HG03039 (cell line): ENCODE data around the gene CHST3.

ENCODE experiments used
- ATAC-seq: cut with Tn5 transposase; IDR thresholded peaks from one replicate; pipeline ENCODE4 v1.9.1; 2021; ENCODE audit warnings: mild to moderate bottlenecking, moderate library complexity; ENCODE audit not compliant: unreplicated experiment

Gene CHST3

GRCh38 chr10:72009051-72009424 lies 44.8 kb downstream of the CHST3 start:
- no peak for ATAC-seq

DNA sequence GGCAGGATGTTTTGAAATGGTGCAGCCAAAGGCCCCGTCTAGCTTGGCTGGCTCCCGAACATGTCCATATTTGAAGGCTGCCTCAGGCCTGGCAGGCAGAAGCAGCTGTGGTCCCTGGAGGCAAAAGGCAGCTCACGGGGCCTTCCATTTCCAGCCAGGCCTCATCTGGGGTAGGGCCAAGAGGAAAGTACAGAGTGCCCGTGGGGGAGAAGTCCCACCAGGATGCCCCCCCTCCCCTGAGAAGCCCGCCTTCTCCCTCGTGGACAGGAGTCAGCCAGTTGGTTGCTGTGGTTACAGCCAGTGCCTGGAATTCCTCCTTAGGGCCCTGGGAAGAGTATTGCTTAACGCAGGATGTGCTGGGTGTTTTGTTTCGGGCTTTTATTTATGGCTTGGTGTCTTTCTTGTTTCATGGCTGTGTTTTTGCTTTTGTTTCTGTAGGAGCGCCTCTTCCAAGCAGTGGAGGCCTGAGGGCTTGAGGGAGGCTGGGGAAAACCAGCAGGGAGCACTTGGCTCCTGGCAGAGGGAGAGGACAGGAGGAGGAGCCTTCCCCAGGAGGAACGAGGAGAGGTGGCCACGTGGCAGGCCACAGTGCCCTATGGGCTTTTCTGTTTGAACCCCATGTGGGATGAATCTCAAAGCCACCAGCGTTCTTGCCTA lies 45.4 kb downstream of the CHST3 start:
- no peak for ATAC-seq

DNA sequence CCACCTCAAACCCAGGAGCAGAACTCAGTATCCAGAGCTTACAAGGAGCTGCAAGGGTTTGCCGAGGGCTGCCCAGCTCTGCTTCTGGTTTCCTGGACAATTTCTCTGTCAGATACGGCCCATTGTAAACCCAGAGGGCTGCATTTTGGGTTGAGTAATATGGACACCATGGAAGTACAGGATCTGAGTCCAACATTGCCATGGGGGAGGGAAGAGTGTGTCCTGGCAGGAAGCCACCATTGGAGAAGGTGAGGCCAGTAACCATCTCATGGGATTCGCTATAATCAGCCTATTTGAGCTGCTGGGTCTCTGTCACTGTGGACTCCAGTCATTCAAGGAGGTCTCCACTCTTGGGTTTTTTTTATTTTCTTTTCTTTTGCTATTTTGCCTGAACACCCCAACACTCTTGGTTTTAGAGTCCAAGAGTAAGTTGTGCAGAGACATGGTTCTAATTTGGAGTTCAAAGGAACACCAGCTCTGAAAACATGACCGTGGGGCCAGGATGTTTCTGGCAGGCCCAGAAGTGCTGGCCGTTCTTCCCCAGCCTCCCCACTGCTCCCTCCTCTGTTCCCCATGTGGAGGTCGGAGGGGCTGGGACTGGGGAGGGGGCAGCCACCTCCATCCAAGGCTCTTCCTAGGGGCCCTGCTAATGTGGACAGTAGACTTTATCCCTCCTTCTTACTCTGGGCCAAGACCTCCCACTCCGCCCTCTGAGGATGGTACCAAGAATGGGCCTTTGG lies 46.2 kb downstream of the CHST3 start:
- no peak for ATAC-seq

GRCh38 chr10:72011016-72011415 lies 46.8 kb downstream of the CHST3 start:
- ATAC-seq = no peak

DNA sequence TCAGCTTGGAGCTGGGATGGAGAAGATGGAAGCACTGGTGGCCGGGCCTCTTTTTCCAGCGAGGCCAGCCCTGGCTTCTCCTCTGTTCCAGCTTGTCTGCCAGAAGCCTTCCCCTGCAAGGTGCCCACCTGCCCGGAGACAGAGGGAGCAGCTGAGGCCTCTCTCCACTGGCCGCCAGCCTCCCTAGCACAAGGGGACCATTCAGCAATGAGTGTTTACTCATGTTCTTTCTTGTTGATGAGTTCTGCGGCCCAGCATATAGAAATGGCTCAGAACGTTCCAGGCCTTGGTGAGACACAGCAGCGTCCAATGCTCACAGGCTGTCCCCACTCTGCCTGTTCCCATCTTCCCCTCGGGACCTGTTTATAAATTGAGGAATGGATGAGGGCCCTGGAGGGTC lies 47.3 kb downstream of the CHST3 start:
- ATAC-seq = no peak

- no peak for ATAC-seq
Observed at GRCh38 chr10:72011976-72012512, 47.8 kb downstream of the CHST3 start.

DNA sequence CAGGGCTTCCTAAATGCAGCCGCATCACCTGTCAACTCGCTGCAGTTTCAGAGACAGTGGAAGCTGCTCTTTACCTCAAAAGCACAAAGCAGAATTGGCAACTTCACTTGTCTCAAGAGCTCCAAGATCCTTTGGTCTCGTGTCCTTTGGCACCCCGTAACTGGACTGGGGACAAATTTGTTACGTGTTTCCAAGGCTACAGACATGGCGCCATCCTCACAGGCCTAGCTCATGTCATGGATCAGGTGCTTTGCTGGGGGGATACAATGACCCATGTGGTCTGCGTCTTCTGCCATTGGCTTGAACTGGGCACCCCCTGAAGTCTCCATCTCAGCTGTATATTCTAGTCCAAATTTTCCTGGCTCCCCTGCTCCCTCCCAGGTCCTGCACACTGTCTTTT lies 48.6 kb downstream of the CHST3 start:
- no peak for ATAC-seq

GRCh38 chr10:72013202-72013945 lies 49.2 kb downstream of the CHST3 start:
- no peak for ATAC-seq

GRCh38 chr10:72014197-72014596 lies 50.0 kb downstream of the CHST3 start:
- ATAC-seq = no peak

- ATAC-seq = no peak
Observed at GRCh38 chr10:72014785-72015480, 50.7 kb downstream of the CHST3 start.

DNA sequence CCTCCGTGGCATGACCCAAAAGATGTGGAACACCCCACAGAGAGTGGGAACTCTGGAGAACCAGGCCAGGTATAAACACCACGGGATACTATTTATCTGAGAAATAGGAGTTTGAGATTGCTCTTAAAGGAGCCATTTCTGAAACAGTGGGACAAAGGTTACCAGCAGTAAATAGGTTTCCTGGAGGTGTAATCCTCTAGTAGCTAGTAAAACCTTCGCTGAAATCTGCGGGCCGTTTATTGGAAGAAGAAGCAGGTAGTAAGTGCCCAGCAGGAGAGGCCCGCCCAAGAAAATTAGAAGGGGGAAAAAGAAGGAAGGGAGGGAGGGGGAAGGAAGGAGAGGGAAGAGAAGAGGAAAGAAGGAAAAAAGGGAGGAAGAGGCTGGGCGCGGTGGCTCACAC lies 51.6 kb downstream of the CHST3 start:
- ATAC-seq = no peak

GRCh38 chr10:72016608-72017300 lies 52.6 kb downstream of the CHST3 start:
- ATAC-seq = no peak

GRCh38 chr10:72019085-72019876 lies 55.1 kb downstream of the CHST3 start:
- no peak for ATAC-seq

DNA sequence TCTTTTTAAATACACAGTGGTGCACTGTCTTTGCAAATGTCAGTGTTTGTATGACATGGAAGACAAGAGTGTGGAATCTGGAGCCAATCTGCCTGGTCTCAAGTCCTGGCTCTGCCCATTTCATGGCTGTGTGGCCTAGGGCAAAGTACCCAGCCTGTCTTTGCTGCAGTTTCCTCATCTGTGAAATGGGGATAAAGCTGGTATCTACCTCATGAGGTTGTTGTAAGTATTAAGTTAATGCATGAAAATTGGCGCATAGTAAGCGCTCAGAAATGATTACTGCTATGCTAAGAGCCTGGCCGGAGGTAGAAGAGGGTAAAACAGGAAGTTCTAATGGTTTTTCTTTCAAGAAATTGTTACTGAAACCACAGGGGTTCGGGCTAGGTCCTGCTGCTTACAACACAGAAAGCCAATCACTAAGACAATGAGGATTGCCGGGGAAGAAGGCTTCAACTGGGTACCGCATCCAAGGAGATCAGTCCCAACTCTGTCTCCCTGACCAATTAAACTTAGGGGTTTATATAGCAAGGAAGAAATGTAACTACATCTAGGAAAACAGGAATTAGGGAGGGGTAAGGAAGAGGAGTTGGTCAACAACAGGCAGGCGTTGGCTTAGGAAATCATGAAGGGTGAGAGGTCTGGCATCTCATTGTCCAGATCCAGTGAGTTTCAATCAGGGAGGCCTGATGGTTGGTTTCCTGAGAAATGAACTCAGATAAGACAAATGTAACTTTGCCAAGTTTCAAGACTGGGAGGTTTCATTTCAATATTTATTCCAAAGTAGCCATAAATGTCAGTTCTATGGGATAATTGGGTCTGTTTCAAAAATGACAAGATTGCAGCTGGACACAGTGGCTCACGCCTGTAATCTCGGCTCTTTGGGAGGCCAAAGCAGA lies 57.0 kb downstream of the CHST3 start:
- ATAC-seq = no peak

DNA sequence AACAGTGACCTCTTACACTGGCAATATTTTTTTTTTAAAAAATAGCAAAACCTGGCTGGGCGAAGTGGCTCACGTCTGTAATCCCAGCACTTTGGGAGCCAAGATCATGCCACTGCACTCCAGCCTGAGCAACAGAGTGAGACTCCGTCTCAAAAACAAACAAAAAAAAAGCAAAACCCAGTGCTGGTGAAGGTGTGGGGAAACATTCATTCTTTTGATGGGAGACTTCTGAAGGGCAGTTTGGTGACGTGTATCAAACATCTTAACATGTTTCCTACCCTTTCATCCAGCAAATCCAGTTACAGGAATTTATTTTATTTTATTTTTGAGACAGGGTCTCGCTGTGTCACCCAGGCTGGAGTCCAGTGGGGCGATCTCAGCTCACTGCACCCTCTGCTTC lies 58.0 kb downstream of the CHST3 start:
- no peak for ATAC-seq

DNA sequence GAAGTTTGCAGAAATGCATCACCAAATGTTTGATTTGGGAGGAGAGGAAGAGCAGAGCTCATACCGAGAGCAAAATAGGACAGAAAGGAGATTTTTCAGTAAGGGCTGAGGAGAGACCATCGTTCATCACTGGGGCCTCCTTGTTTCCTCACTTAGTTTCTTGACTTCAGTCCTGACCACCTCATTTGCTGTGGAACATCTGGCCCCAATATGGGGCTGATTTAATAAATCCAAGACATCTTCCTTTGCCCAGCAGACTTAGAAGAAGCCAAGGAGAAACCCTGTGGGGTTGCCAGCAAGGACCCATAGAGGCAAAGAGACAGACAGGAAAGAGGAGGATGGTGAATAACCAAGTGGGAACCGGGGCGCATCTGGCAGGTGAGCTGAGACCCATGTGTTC lies 60.4 kb downstream of the CHST3 start:
- no peak for ATAC-seq

- ATAC-seq = no peak
Observed at GRCh38 chr10:72025400-72025799, 61.2 kb downstream of the CHST3 start.

DNA sequence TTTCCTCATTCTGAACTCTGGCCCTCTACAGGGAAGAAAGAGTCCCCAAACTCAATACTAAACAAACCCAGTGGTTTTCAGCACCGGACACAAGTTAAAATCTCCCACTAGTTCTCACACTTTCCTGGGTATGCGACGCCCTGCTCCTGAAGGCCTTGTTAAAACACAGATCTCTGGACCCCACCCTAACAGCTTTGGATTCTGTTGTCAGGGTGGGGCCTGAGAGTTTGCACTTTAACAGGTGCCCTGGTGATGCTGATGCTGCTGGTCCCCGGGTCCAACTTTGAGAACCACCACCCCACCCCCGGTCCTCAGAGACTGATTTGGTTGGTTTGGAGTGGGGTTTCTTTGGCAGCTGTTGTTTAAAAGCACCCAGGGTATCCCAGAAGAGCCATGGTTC lies 61.6 kb downstream of the CHST3 start:
- ATAC-seq = no peak
